IPS DF 6.9 (cell line): Measurements from ENCODE around the gene ANKRD11.

Experiments
- DNase-seq: peaks from one replicate; pipeline ENCODE4 v3.0.0-alpha.2; 2013; ENCODE audit warnings: low read depth, low spot score
- H3K27ac ChIP-seq: one replicate; pipeline ENCODE4 v1.5.1; 2013; ENCODE audit warnings: low read length, control low read depth
- H3K27me3 ChIP-seq: 2 replicates; pipeline ENCODE4 v1.6.1; 2013; ENCODE audit warnings: mild to moderate bottlenecking, low read length; ENCODE audit not compliant: control insufficient read depth, insufficient read depth
- H3K36me3 ChIP-seq: 2 replicates; pipeline ENCODE4 v1.6.1; 2013; ENCODE audit warnings: low read length; ENCODE audit not compliant: control insufficient read depth, insufficient read depth
- H3K4me1 ChIP-seq: 2 replicates; pipeline ENCODE4 v1.6.1; 2013; ENCODE audit warnings: low read length; ENCODE audit not compliant: control insufficient read depth, insufficient read depth
- H3K4me3 ChIP-seq: 2 replicates; pipeline ENCODE4 v1.5.1; 2013; ENCODE audit warnings: mild to moderate bottlenecking, low read length
- H3K9me3 ChIP-seq: 2 replicates; pipeline ENCODE4 v1.6.1; 2013; ENCODE audit warnings: low read length, inconsistent platforms; ENCODE audit not compliant: control insufficient read depth, insufficient read depth
- WGBS: extraction: QIAGEN DNeasy Blood & Tissue Kit; methylation state at CpG from one replicate; pipeline ENCODE4 v1.1.7; 2013; ENCODE audit warnings: mixed read lengths, missing lambda C conversion rate; ENCODE audit not compliant: insufficient read length, insufficient coverage; 5-methylcytosine and 5-hydroxymethylcytosine counted together

Gene ANKRD11

DNA sequence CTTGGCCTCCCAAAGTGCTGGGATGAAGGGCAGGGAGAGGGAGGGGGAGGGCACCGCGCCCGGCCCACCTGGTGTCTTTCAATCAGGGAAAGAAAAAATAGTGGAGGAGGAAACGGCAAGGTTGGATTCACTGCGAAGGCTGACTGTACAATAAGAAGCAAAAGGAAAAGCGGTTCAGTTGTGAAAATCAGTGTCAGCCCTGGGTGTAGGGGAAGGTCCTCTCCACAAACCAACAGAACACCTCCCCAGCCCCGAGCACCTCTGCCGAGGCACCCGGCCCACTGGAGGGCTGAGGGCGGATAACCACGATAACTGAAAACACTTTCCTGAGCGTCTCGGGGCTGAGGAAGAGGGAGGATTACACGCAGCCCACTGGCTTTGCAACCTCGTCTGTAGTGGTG is 16.4 kb upstream of the ANKRD11 start:
- no peak for DNase-seq
- no peak overlapping the region for H3K4me3 ChIP-seq
- H3K4me1 ChIP-seq = peaks cover 2% of the 10 kb centered on the region; the same call in 1 of the 2 replicates
- WGBS = no CpG with 5 or more reads among the region's 15 CpGs
- H3K36me3 ChIP-seq = peaks cover 9% of the 10 kb centered on the region
- H3K27ac ChIP-seq = no peak overlapping the region
- H3K27me3 ChIP-seq = no peaks in the 10 kb centered on the region; the same call in 1 of the 2 replicates
- H3K9me3 ChIP-seq = no peaks in the 10 kb centered on the region

DNA sequence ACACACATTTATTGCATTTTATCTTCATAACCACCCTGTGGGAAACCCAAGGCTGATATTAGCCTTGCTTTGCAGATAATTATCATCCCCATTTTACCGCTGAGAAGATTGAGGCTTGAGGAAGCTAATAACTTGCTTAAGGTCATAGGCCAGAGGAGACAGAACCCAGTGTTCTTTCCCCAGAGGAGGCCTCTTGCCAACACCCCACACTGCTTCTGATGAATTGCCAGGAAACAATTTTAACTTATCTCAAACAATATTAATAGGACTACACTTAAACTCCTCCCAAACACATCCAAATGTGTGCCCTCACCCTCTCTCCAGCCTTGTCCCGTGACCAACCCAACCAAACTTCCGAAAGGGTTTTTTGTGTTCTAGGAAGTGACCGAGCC is 15.7 kb upstream of the ANKRD11 start:
- no peaks in the 10 kb centered on the region for H3K9me3 ChIP-seq
- H3K27me3 ChIP-seq = no peaks in the 10 kb centered on the region; the same call in 1 of the 2 replicates
- peaks cover 6% of the 10 kb centered on the region for H3K36me3 ChIP-seq
- WGBS = no CpG with 5 or more reads among the region's 4 CpGs
- no peak overlapping the region for H3K27ac ChIP-seq
- DNase-seq = no peak
- peaks cover 2% of the 10 kb centered on the region; the same call in 1 of the 2 replicates for H3K4me1 ChIP-seq
- H3K4me3 ChIP-seq = no peak overlapping the region

DNA sequence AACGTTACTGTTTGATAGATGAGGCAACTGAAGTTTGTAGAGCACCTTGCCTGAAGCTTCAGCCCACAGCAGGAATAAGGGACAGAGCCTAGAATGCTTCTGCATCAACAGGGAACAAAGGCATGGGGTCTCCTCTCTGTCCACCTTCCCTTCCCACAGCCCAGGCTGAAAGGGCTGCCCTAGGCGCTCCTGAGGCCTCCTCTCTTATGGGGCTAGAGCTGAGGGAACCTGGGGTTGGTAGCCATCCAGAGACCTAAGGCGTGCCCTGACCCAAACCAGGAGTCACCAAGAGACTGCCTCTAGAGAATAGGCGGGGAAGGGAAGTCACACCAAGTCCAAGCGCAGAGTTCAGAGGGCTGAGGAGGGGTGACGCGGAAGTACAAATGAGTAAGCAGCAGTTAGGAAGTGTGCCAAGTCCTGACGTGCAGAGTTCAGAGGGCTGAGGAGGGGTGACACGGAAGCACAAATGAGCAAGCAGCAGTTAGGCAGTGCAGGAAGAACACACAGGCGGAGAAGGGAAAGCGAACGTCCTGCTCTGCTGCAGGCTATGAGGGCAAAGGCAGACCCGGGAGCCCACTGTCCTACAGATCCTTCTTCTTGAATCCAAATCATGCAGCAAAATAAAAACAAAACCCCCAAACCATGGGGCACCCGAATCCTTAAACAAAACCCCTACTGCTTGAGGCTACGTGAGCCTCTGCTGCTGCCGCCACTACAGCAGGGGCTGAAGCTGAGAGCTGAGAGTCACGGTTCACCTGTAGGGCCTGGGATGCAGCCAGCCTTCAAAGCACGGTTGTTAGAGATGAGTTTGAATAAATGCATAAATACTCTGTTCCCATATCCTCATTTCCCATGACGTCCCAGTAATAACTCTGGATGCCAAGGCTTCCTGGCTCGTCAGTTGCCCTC is 15.1 kb upstream of the ANKRD11 start:
- Histone ChIP-seq H3K27me3 (no peaks in the 10 kb centered on the region; the same call in 1 of the 2 replicates), H3K9me3 (no peaks in the 10 kb centered on the region), H3K4me3 (no peak overlapping the region), H3K27ac (no peak overlapping the region), H3K36me3 (peaks cover 4% of the 10 kb centered on the region), H3K4me1 (peaks cover 2% of the 10 kb centered on the region; the same call in 1 of the 2 replicates)
- no peak for DNase-seq
- no CpG with 5 or more reads among the region's 20 CpGs for WGBS

DNA sequence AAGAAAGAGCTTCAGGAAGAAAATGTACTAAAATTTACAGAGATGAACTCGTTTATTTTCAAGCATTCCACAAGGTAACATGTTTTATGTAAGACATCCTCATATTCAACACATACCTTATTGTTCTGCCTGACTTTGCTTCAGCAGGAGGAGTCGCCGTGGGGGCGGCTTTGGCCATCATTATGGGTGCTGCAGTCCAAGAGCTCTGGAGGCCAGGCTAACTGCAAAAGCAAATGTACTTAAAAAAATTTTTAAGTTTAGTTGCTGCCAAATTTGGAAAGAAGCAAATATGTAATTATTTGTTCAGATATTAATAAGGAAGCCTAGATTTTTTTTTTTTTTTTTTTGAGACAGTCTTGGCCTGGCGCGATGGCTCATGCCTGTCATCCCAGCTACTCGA is 13.7 kb upstream of the ANKRD11 start:
- DNase-seq = no peak
- H3K36me3 ChIP-seq = peaks cover 3% of the 10 kb centered on the region; the same call in 1 of the 2 replicates
- WGBS = no CpG with 5 or more reads among the region's 7 CpGs
- H3K27ac ChIP-seq = no peak overlapping the region
- H3K9me3 ChIP-seq = no peaks in the 10 kb centered on the region
- no peaks in the 10 kb centered on the region; the same call in 1 of the 2 replicates for H3K27me3 ChIP-seq
- no peak overlapping the region for H3K4me3 ChIP-seq
- peaks cover 2% of the 10 kb centered on the region; the same call in 1 of the 2 replicates for H3K4me1 ChIP-seq

DNA sequence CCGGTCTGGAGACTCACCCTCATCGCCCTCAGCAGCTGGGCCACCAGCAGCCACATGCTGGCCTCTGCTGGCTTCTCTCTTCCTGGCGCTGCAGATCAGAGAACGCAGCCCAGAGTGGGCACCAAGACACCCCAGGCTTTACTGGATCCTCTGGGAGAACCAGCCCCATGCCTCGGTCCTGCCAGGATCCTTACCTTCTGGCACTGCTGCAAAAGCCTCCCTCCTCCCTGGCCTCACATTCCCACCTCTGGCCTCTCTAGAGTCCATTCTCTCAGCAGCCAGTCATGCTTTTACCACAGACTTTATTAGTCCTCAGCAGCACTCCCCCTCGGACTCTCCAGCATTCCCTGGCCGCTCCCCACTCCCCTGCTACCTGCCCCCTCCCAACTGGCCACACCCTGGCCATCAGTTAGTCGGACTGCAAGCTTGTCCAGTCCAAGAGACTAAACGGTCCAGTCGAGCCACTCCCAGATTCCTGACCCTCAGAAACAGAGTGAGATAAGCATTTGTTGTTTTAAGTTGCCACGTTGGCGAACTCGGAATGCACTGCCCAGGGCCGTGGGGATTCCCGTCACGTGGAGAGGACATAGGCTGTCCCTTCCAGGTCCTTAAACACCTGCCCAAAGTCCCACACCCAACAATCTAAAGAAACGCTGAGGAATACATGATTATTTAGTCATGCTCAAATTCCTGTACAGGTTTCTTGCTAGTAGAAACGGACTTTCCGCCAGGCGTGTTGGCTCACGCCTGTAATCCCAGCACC is 11.9 kb upstream of the ANKRD11 start:
- no peak for DNase-seq
- H3K9me3 ChIP-seq = no peaks in the 10 kb centered on the region
- H3K27me3 ChIP-seq = no peaks in the 10 kb centered on the region; the same call in 1 of the 2 replicates
- WGBS = no CpG with 5 or more reads among the region's 21 CpGs
- H3K4me1 ChIP-seq = peaks cover 2% of the 10 kb centered on the region; the same call in 1 of the 2 replicates
- no peak overlapping the region for H3K4me3 ChIP-seq
- H3K36me3 ChIP-seq = peaks cover 3% of the 10 kb centered on the region; the same call in 1 of the 2 replicates
- H3K27ac ChIP-seq = no peak overlapping the region

GRCh38 chr16:89499767-89500166 is 9.4 kb upstream of the ANKRD11 start:
- Histone ChIP-seq H3K36me3 (no peaks in the 10 kb centered on the region), H3K4me1 (no peaks in the 10 kb centered on the region)

DNA sequence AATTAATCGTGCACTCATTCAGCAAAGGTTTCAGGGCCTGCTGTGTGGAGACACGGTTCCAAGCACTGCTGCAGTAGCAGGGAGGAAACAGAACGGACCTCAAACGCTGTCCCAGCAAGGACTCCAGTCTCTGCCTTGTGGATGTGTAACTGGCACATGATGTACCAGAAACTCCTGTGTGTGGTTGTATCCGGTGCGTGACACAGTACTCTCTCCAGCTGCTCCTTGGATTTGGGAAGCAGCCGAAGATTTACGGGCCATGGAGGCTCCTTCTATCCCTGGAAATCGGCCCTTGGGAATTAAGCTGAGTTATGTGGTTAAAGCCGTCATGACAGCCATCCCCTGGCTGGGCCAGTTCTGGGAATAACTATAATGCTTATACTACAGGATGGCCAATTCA is 8.5 kb upstream of the ANKRD11 start:
- Histone ChIP-seq H3K27ac (no peak overlapping the region), H3K4me3 (no peak overlapping the region), H3K4me1 (no peaks in the 10 kb centered on the region), H3K9me3 (no peaks in the 10 kb centered on the region), H3K27me3 (no peaks in the 10 kb centered on the region), H3K36me3 (no peaks in the 10 kb centered on the region)
- WGBS = no CpG with 5 or more reads among the region's 10 CpGs
- no peak for DNase-seq

More at GRCh38 chr16:89499767-89500166, 9.4 kb upstream of the ANKRD11 start:
- no CpG with 5 or more reads among the region's 3 CpGs for WGBS
- Histone ChIP-seq H3K9me3 (no peaks in the 10 kb centered on the region), H3K4me3 (no peak overlapping the region), H3K27ac (no peak overlapping the region), H3K27me3 (no peaks in the 10 kb centered on the region)
- no peak for DNase-seq

GRCh38 chr16:89495121-89495520 is 4.8 kb upstream of the ANKRD11 start:
- no peak for DNase-seq
- WGBS = no CpG with 5 or more reads among the region's 3 CpGs
- Histone ChIP-seq H3K36me3 (no peaks in the 10 kb centered on the region), H3K4me3 (no peak overlapping the region), H3K4me1 (no peaks in the 10 kb centered on the region), H3K27me3 (no peaks in the 10 kb centered on the region), H3K27ac (no peak overlapping the region), H3K9me3 (no peaks in the 10 kb centered on the region)

DNA sequence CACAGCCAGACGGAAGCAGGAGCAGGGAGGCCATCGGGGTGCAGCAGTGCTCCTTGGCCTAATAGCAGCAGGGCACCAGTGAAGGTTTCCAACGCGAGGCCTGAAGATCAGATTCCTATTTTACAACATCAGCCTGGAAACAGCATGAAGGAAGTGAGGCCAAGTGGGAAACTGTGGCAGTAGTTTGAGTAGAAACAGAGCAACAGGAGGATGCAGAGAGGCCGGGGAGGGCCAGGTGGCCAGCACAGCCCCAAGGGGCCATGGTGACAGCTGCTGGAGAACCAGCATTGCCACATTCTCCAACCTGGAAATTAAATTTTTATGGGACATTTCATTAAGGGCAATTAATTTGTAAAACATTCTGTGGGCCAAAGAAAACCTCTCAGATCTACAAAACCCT is 3.4 kb upstream of the ANKRD11 start:
- WGBS = no CpG with 5 or more reads among the region's 5 CpGs
- no peak for DNase-seq
- Histone ChIP-seq H3K4me3 (no peak overlapping the region), H3K4me1 (no peaks in the 10 kb centered on the region), H3K36me3 (no peaks in the 10 kb centered on the region), H3K27ac (no peak overlapping the region), H3K27me3 (no peaks in the 10 kb centered on the region), H3K9me3 (no peaks in the 10 kb centered on the region)

DNA sequence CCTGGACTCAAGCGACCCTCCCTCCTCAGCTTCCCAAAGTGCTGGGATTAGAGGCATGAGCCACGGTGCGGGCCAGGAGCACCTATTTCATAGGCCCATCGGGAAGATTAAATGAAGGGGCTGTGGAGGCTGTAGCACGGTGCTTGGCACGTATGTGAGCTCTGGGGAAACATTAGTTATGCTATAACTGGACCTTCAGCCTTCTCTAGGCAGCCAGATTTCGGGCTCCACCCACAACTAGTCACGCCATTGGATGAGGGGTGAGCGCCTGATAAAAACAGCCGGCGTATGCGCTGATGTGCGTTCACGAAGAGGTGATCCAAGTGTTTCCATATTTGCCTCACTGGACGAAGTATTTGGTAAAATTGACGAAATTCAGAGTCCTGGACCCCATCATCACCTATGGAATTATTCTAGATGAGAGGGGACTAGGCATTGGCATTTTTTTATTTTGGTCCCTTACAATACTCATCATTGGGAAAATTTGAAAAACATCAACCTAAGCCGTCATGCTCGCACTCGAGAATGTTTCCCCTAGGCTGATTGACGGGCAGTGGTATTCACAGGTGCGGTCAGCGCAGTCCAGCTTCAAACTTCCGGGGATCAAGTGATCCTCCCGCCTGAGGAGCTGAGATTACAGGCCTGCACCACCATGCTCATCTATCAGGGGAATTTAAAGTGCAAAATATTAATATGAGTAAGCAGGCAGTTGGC is 1.8 kb upstream of the ANKRD11 start:
- no CpG with 5 or more reads among the region's 24 CpGs for WGBS
- Histone ChIP-seq H3K4me3 (no peak overlapping the region), H3K27ac (no peak overlapping the region), H3K27me3 (no peaks in the 10 kb centered on the region), H3K36me3 (no peaks in the 10 kb centered on the region), H3K4me1 (peaks cover 2% of the 10 kb centered on the region; the same call in 1 of the 2 replicates), H3K9me3 (no peaks in the 10 kb centered on the region)
- no peak for DNase-seq
